ENCODE data around the gene RUNDC1. TPM values are rescaled to one million over a fixed set of nuclear protein-coding genes. Genes with fewer than 3 reads are reported as not detected.
A peak's percentile ranks its signal among the peaks of the same experiment; 100 is the strongest.

The RUNDC1 gene
- total and polyA plus RNA-seq, 2 of the 8 experiments (the other 6 are each of a cell fraction or from before 2014, with no cell fraction given), result 7.9 to 11.9 TPM

DNA sequence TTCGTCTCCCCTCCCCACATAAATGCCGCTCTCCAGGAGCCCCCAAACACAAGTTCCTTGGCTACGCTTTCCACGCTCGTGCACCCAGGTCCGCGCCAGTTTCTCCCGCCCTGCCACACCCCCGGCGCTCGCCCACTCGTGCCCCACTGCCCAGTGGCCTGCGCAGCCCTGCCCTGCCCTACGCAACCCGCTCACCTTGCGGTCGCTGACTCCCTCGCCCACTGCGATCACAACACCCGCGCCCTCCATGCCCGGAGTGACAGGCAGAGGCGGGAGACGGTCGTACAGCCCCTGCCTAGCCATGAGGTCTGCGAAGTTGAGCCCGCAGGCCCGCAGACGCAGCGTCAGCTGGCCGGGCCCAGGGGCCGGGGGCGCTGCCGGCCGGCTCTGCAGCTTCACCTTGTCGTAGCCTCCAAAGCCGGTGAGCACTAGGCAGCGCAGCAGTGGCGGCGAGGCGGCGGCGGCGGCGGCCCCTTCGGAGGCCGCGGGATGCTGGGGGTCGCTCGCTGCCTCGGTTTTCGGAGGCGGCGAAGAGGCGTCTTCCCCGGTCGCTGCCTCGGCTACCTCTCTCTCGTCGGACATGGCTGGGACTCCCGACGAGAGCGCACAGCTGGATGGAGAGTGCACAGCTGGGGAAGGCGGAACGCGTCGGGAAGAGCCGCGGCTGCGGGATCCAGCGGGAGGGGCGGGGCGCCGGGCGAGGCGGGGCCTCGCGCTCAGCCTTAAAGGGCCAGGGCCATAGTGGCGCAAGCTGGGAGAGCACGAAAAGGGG is 41.6 kb downstream of the RUNDC1 start, which contains the start of gene VAT1 (continued):
- no peak for TF ChIP-seq CHD7 (IDR thresholded peaks at IDR 0.05; ENCODE audit: insufficient replicate concordance, low read length)
- TF ChIP-seq CEBPB (IDR thresholded peaks at IDR 0.05; ENCODE audit: low read depth, low read length), result no peak
- TF ChIP-seq PHF8 (conservative IDR thresholded peaks at IDR 0.05; ENCODE audit: low read depth, low read length), result peak; percentile 29; the same call in 1 of the 2 replicates
- no peak for TF ChIP-seq GABPA (IDR thresholded peaks at IDR 0.05; ENCODE audit: borderline replicate concordance, insufficient read depth, low read length)
- peak in 1 of 2 experiments; percentile 25; a peak in 1 of 3 replicates for TF ChIP-seq EP300 (IDR thresholded peaks at IDR 0.05; ENCODE audit: borderline replicate concordance in 1 of 2, low read depth in 2 of 2, low read length in 2 of 2)
- peak; percentile 57 for TF ChIP-seq CREB1 (IDR thresholded peaks at IDR 0.05)
- no peak; the same call in 1 of the 2 replicates for TF ChIP-seq TBP (IDR thresholded peaks at IDR 0.05; ENCODE audit: low read depth, low read length)
